Kidney (tissue), 14 donors: ENCODE measurements around the gene FANCB. TPM values are rescaled to one million over a fixed set of nuclear protein-coding genes. Genes with fewer than 3 reads are reported as not detected.

ENCODE experiments used
- DNase-seq, 5 donors: peaks; one replicate each; pipeline ENCODE4 v3.0.0-alpha.2; 2013 to 2020
- FAIRE-seq: peaks from 2 replicates; lab custom pipeline; 2012; peaks lifted over from hg19 to GRCh38; lab: Jason Lieb, UNC
- H3K27ac ChIP-seq, 2 donors: one replicate each; pipeline ENCODE4 v1.7.0; 2013; ENCODE audit warnings: low read depth in 2 of 2, low read length in 2 of 2, inconsistent platforms in 1 of 2
- H3K27me3 ChIP-seq: one replicate; pipeline ENCODE4 v1.7.1; 2013; ENCODE audit warnings: low read length, inconsistent platforms; ENCODE audit not compliant: control insufficient read depth, insufficient read depth
- H3K36me3 ChIP-seq, 3 donors: one replicate each; pipeline versions ENCODE4 v1.7.0 to v1.7.1; 2013; ENCODE audit warnings: low read length in 3 of 3, control low read depth in 1 of 3, inconsistent platforms in 1 of 3; ENCODE audit not compliant: insufficient read depth in 3 of 3, control insufficient read depth in 2 of 3
- H3K4me1 ChIP-seq, 3 donors: one replicate each; pipeline versions ENCODE4 v1.7.0 to v1.7.1; 2013; ENCODE audit warnings: low read length in 3 of 3, inconsistent platforms in 1 of 3, low read depth in 1 of 3; ENCODE audit not compliant: control insufficient read depth in 2 of 3, insufficient read depth in 2 of 3
- H3K4me3 ChIP-seq, 3 donors: one replicate each; pipeline versions ENCODE4 v1.7.0 to v1.8.1; 2013; ENCODE audit warnings: low read length in 3 of 3, control low read depth in 1 of 3, inconsistent platforms in 1 of 3
- H3K9ac ChIP-seq, 3 donors: one replicate each; pipeline versions ENCODE4 v1.7.0 to v1.7.1; 2013; ENCODE audit warnings: low read length in 3 of 3, control low read depth in 1 of 3, inconsistent platforms in 1 of 3
- H3K9me3 ChIP-seq, 3 donors: one replicate each; pipeline versions ENCODE4 v1.7.0 to v1.7.1; 2013; ENCODE audit warnings: low read length in 3 of 3, control low read depth in 1 of 3, inconsistent platforms in 1 of 3; ENCODE audit not compliant: control insufficient read depth in 2 of 3, insufficient read depth in 1 of 3
- CTCF ChIP-seq: IDR thresholded peaks from 3 replicates; pipeline ENCODE4 v1.5.1; 2012; ENCODE audit warnings: mild to moderate bottlenecking, moderate library complexity, borderline replicate concordance; ENCODE audit not compliant: insufficient read depth; ENCODE audit errors: extremely low read depth
- intact Hi-C: fragments of 100-400 bp; cut with DNase I; formaldehyde crosslinking; loops from one replicate; pipeline ENCODE4 v1.11.1; 2022
- polyA plus RNA-seq: library from polyadenylated mRNA; stranded (reverse); fragments of 350-450 nt; fragmentation: Illumina TruSeq; extraction: RNeasy Lipid Tissue Mini Kit (QIAGEN cat#74804); gene quantifications from one replicate; pipeline ENCODE4 v1.2.3, GENCODE V29; 2014; ENCODE audit warnings: low read depth, low replicate concordance; ENCODE audit not compliant: insufficient read depth
- total RNA-seq: library from RNA; stranded (reverse); fragmentation: NEBNext Ultra II Directional; extraction: Animal tissue kit (Norgen Biotek cat#: 25700); gene quantifications from one replicate; pipeline ENCODE4 v1.2.1, GENCODE V29; 2021
- donor health status: control.
- donor health status: control.
- donor health status: control.
- donor health status: control.
- donor health status: control.
- donor health status: DM: yes; HTN: yes; CAD: no.
- donor health status: Normal renal cell carcinoma (clear cell type).

The FANCB gene
- total and polyA plus RNA-seq, 2 donors from 2014 or later, result 1.4 TPM; not detected in 1

GRCh38 chrX:14802943-14803710 lies 69.7 kb downstream of the FANCB start:
- H3K4me3 ChIP-seq, result no peak overlapping the region
- no peak overlapping the region for H3K27ac ChIP-seq
- no peak overlapping the region for H3K9ac ChIP-seq
- no peak for DNase-seq
- H3K4me1 ChIP-seq, result no peaks in the 10 kb centered on the region
- H3K36me3 ChIP-seq, result no peaks in the 10 kb centered on the region
- no peak for FAIRE-seq
- no peaks in the 10 kb centered on the region for H3K27me3 ChIP-seq
- TF ChIP-seq CTCF, result no peak
- intact Hi-C loops, result no loop called here
- H3K9me3 ChIP-seq, result no peaks in the 10 kb centered on the region

GRCh38 chrX:14801136-14801535 lies 71.7 kb downstream of the FANCB start:
- DNase-seq, result no peak
- H3K27me3 ChIP-seq, result no peaks in the 10 kb centered on the region
- no peaks in the 10 kb centered on the region for H3K36me3 ChIP-seq
- no peaks in the 10 kb centered on the region for H3K4me1 ChIP-seq
- H3K9me3 ChIP-seq, result no peaks in the 10 kb centered on the region
- H3K27ac ChIP-seq, result no peak overlapping the region
- TF ChIP-seq CTCF, result no peak
- no peak overlapping the region for H3K4me3 ChIP-seq
- no peak overlapping the region for H3K9ac ChIP-seq
- no peak for FAIRE-seq
- intact Hi-C loops, result no loop called here

GRCh38 chrX:14798805-14799397 lies 74.0 kb downstream of the FANCB start:
- no peak overlapping the region for H3K4me3 ChIP-seq
- no peak for DNase-seq
- no peaks in the 10 kb centered on the region for H3K36me3 ChIP-seq
- TF ChIP-seq CTCF, result no peak
- no peaks in the 10 kb centered on the region for H3K27me3 ChIP-seq
- no peak overlapping the region for H3K27ac ChIP-seq
- no peaks in the 10 kb centered on the region for H3K4me1 ChIP-seq
- no peak overlapping the region for H3K9ac ChIP-seq
- H3K9me3 ChIP-seq, result no peaks in the 10 kb centered on the region
- intact Hi-C loops, result no loop called here
- FAIRE-seq, result no peak

Other genes with a start within 250 kb of the FANCB start
- gene MOSPD2, start 352 bp upstream of the FANCB start, total RNA-seq, result 14.4 TPM
- gene MOSPD2, start 352 bp upstream of the FANCB start, polyA plus RNA-seq, result 4.0 TPM